Liver (tissue), 9 donors: ENCODE results near the gene SIGLEC1. TPM values are rescaled to one million over a fixed set of nuclear protein-coding genes. Genes with fewer than 3 reads are reported as not detected.

Experiments
- DNase-seq: peaks from one replicate; pipeline ENCODE4 v3.0.0-alpha.2; 2017; ENCODE audit warnings: low spot score
- H3K27ac ChIP-seq, 2 donors: one replicate each; pipeline ENCODE4 v1.7.0; 2013; ENCODE audit warnings: inconsistent platforms in 2 of 2, low read length in 2 of 2, control low read depth in 1 of 2, low read depth in 1 of 2, mild to moderate bottlenecking in 1 of 2
- H3K27me3 ChIP-seq, 4 donors: one replicate each; pipeline versions ENCODE4 v1.6.1 to v1.7.0; 2013; ENCODE audit warnings: low read length in 3 of 4, inconsistent platforms in 1 of 4, mild to moderate bottlenecking in 1 of 4, moderate library complexity in 1 of 4; ENCODE audit not compliant: control insufficient read depth in 4 of 4, insufficient read depth in 4 of 4
- H3K36me3 ChIP-seq, 4 donors: one replicate each; pipeline versions ENCODE4 v1.6.1 to v1.7.0; 2013; ENCODE audit warnings: low read length in 3 of 4, mild to moderate bottlenecking in 3 of 4, low read depth in 1 of 4, moderate library complexity in 1 of 4; ENCODE audit not compliant: control insufficient read depth in 4 of 4, insufficient read depth in 3 of 4
- H3K4me1 ChIP-seq, 4 donors: one replicate each; pipeline versions ENCODE4 v1.6.1 to v1.7.0; 2013; ENCODE audit warnings: low read length in 3 of 4, mild to moderate bottlenecking in 3 of 4, moderate library complexity in 1 of 4; ENCODE audit not compliant: control insufficient read depth in 4 of 4, insufficient read depth in 4 of 4
- H3K4me3 ChIP-seq, 3 donors: one replicate each; pipeline versions ENCODE4 v1.6.1 to v1.7.0; 2013; ENCODE audit warnings: low read length in 3 of 3, control low read depth in 1 of 3, low read depth in 1 of 3, mild to moderate bottlenecking in 1 of 3
- H3K9ac ChIP-seq, 2 donors: one replicate each; pipeline ENCODE4 v1.7.0; 2013; ENCODE audit warnings: low read length in 2 of 2, mild to moderate bottlenecking in 2 of 2, moderate library complexity in 2 of 2, control low read depth in 1 of 2, low read depth in 1 of 2
- H3K9me3 ChIP-seq, 4 donors: one replicate each; pipeline versions ENCODE4 v1.6.1 to v1.7.0; 2013; ENCODE audit warnings: low read length in 3 of 4; ENCODE audit not compliant: control insufficient read depth in 4 of 4
- CTCF ChIP-seq: fragments of 150-350 bp; IDR thresholded peaks from 2 replicates; pipeline ENCODE4 v1.5.1; 2017; ENCODE audit warnings: improper control_type of control experiment, low read depth, low read length; ENCODE audit not compliant: missing input control
- EGR1 ChIP-seq, 2 donors: IDR thresholded peaks; 2 replicates each; pipeline ENCODE4 v1.6.1; 2016 to 2018; ENCODE audit warnings: antibody characterized with exemption in 2 of 2, low read depth in 2 of 2
- FOXA1 ChIP-seq: IDR thresholded peaks from 2 replicates; pipeline ENCODE4 v1.6.1; 2016; ENCODE audit warnings: antibody characterized with exemption
- FOXA2 ChIP-seq: IDR thresholded peaks from 2 replicates; pipeline ENCODE4 v1.6.1; 2016; ENCODE audit warnings: antibody characterized with exemption
- GABPA ChIP-seq, 2 donors: IDR thresholded peaks in 1 of 2; conservative IDR thresholded peaks in 1 of 2; 2 replicates each; pipeline ENCODE4 v1.6.1; 2016; ENCODE audit warnings: antibody characterized with exemption in 2 of 2, mild to moderate bottlenecking in 1 of 2, moderate library complexity in 1 of 2
- HNF4A ChIP-seq, 2 donors: conservative IDR thresholded peaks; 2 replicates each; pipeline ENCODE4 v1.6.1; 2016; ENCODE audit warnings: antibody characterized with exemption in 2 of 2, mild to moderate bottlenecking in 2 of 2
- HNF4G ChIP-seq: IDR thresholded peaks from 2 replicates; pipeline ENCODE4 v1.6.1; 2016; ENCODE audit warnings: antibody characterized with exemption
- JUND ChIP-seq, 2 donors: IDR thresholded peaks; 2 replicates each; pipeline ENCODE4 v1.6.1; 2016; ENCODE audit warnings: antibody characterized with exemption in 2 of 2
- NR2F2 ChIP-seq: IDR thresholded peaks from 2 replicates; pipeline ENCODE4 v1.6.1; 2016; ENCODE audit warnings: antibody characterized with exemption
- RAD21 ChIP-seq, 2 donors: IDR thresholded peaks; 2 replicates each; pipeline ENCODE4 v1.6.1; 2016; ENCODE audit warnings: antibody characterized with exemption in 2 of 2, mild to moderate bottlenecking in 2 of 2
- SP1 ChIP-seq: IDR thresholded peaks from 2 replicates; pipeline ENCODE4 v1.6.1; 2018; ENCODE audit warnings: antibody characterized with exemption, mild to moderate bottlenecking
- TAF1 ChIP-seq: conservative IDR thresholded peaks from 2 replicates; pipeline ENCODE4 v1.6.1; 2016; ENCODE audit warnings: antibody characterized with exemption, mild to moderate bottlenecking
- YY1 ChIP-seq: IDR thresholded peaks from 2 replicates; pipeline ENCODE4 v1.6.1; 2016; ENCODE audit warnings: antibody characterized with exemption, mild to moderate bottlenecking
- ZBTB33 ChIP-seq: IDR thresholded peaks from 2 replicates; pipeline ENCODE4 v1.6.1; 2016; ENCODE audit warnings: antibody characterized with exemption
- WGBS: extraction: QIAGEN DNeasy Blood & Tissue Kit; methylation state at CpG from one replicate; pipeline ENCODE4 v1.1.7; 2013; 5-methylcytosine and 5-hydroxymethylcytosine counted together
- polyA plus RNA-seq, 2 donors: library from polyadenylated mRNA; stranded (reverse) in 1 of 2; unstranded in 1 of 2; fragments of 200-250 nt in 1 of 2; fragments of >200 nt in 1 of 2; fragmentation: Nextera tagmentation in 1 of 2; extraction: Ambion mirVana in 1 of 2; gene quantifications; one replicate each; pipeline versions ENCODE4 v1.2.1 to v1.2.3, GENCODE V29; 2013 to 2015
- total RNA-seq, 2 donors: library from RNA; depleted of rRNA; stranded (reverse); fragments of >200 nt; gene quantifications; one replicate each; pipeline ENCODE4 v1.2.3, GENCODE V29; 2014
- TF ChIP-seq, protein P1 (sequence below): IDR thresholded peaks from 2 replicates; pipeline ENCODE4 v1.6.1; 2016; ENCODE audit warnings: antibody characterized with exemption
- TF ChIP-seq, protein P2 (sequence below): IDR thresholded peaks from 2 replicates; pipeline ENCODE4 v1.6.1; 2016; ENCODE audit warnings: antibody characterized with exemption
- TF ChIP-seq, protein P3 (sequence below): IDR thresholded peaks from 2 replicates; pipeline ENCODE4 v1.6.1; 2016; ENCODE audit warnings: antibody characterized with exemption, mild to moderate bottlenecking
- donor health status: healthy.
- donor health status: healthy.
- donor health status: healthy.
- donor health status: healthy.
- donor health status: healthy.

The SIGLEC1 gene
- total and polyA plus RNA-seq, 4 donors = 2.3 to 7.8 (median 7.1) TPM

DNA sequence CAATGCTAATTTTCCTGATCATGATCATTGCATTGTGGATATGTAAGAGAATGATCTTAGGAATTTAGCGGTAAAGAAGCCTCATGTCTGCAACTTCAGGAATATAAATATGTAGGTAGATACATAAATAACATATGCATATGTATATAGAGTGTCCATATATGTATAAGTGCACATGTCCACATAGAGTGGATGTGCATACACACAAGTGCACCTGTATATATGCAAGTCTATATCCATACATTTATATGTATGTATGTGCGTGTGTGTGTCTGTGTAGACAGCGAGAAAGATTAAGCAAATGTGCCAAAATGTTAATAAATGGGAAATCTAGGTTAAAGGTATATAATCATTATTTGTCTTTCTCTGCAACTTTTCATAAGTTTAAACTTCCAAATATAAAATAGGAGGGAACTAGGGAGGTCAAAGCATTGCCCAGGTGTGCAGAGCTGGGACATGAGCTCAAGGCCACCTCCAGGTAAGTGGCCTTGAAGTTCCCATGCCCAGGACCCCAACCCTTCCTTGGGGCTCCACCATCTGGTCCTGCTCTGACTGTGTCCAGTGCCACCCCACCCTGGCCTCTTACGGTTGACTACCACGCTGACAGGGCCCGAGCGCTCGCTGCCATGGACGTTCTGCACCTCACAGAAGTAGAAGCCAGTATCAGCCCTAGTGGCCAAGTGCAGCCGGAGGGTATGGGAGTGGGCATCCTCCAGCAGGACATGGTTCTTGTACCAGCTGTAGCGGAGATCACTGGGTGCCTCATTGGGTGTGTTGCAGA lies 9.6 kb downstream of the SIGLEC1 start:
- no peak overlapping the region for H3K4me3 ChIP-seq
- no peaks in the 10 kb centered on the region for H3K27me3 ChIP-seq
- DNase-seq = no peak
- H3K4me1 ChIP-seq = no peaks in the 10 kb centered on the region
- 96% methylated on average over 11 of the region's 11 CpGs for WGBS
- no peaks in the 10 kb centered on the region for H3K9me3 ChIP-seq
- no peaks in the 10 kb centered on the region for H3K36me3 ChIP-seq
- TF ChIP-seq HNF4G (no peak), HNF4A (conservative IDR thresholded peaks at IDR 0.05) (no peak)
- H3K27ac ChIP-seq = no peak overlapping the region
- H3K9ac ChIP-seq = no peak overlapping the region

GRCh38 chr20:3701061-3701998 lies 11.1 kb downstream of the SIGLEC1 start:
- peaks cover 0 to 3% (median 0%) of the 10 kb centered on the region in 4 donors for H3K9me3 ChIP-seq
- H3K9ac ChIP-seq = no peak overlapping the region
- no peaks in the 10 kb centered on the region for H3K36me3 ChIP-seq
- no peak overlapping the region for H3K27ac ChIP-seq
- 80% methylated on average over 13 of the region's 13 CpGs for WGBS
- TF ChIP-seq RAD21 (IDR thresholded peaks at IDR 0.05) = no peak
- TF ChIP-seq CTCF = no peak
- no peak for TF ChIP-seq HNF4A (conservative IDR thresholded peaks at IDR 0.05)
- TF ChIP-seq FOXA1 = no peak
- TF ChIP-seq GABPA (IDR thresholded peaks at IDR 0.05 in 1 of 2, conservative IDR thresholded peaks at IDR 0.05 in 1 of 2) = no peak
- TF ChIP-seq, protein P1, sequence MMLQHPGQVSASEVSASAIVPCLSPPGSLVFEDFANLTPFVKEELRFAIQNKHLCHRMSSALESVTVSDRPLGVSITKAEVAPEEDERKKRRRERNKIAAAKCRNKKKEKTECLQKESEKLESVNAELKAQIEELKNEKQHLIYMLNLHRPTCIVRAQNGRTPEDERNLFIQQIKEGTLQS = no peak
- TF ChIP-seq SP1 = no peak
- no peak for TF ChIP-seq TAF1
- no peak for TF ChIP-seq NR2F2
- H3K27me3 ChIP-seq = no peaks in the 10 kb centered on the region
- H3K4me1 ChIP-seq = no peaks in the 10 kb centered on the region
- no peak overlapping the region for H3K4me3 ChIP-seq
- DNase-seq = no peak

GRCh38 chr20:3699037-3699436 lies 13.4 kb downstream of the SIGLEC1 start:
- no peaks in the 10 kb centered on the region for H3K4me1 ChIP-seq
- DNase-seq = no peak
- 91% methylated on average over 16 of the region's 16 CpGs for WGBS
- no peak overlapping the region for H3K9ac ChIP-seq
- H3K4me3 ChIP-seq = no peak overlapping the region
- H3K36me3 ChIP-seq = no peaks in the 10 kb centered on the region
- no peak overlapping the region for H3K27ac ChIP-seq
- H3K27me3 ChIP-seq = no peaks in the 10 kb centered on the region
- peaks cover 0 to 3% (median 0%) of the 10 kb centered on the region in 4 donors for H3K9me3 ChIP-seq
- TF ChIP-seq JUND (IDR thresholded peaks at IDR 0.05) = no peak
- no peak for TF ChIP-seq ZBTB33
- TF ChIP-seq, protein P2, sequence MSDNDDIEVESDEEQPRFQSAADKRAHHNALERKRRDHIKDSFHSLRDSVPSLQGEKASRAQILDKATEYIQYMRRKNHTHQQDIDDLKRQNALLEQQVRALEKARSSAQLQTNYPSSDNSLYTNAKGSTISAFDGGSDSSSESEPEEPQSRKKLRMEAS = no peak
- TF ChIP-seq FOXA2 = no peak
- TF ChIP-seq, protein P3, sequence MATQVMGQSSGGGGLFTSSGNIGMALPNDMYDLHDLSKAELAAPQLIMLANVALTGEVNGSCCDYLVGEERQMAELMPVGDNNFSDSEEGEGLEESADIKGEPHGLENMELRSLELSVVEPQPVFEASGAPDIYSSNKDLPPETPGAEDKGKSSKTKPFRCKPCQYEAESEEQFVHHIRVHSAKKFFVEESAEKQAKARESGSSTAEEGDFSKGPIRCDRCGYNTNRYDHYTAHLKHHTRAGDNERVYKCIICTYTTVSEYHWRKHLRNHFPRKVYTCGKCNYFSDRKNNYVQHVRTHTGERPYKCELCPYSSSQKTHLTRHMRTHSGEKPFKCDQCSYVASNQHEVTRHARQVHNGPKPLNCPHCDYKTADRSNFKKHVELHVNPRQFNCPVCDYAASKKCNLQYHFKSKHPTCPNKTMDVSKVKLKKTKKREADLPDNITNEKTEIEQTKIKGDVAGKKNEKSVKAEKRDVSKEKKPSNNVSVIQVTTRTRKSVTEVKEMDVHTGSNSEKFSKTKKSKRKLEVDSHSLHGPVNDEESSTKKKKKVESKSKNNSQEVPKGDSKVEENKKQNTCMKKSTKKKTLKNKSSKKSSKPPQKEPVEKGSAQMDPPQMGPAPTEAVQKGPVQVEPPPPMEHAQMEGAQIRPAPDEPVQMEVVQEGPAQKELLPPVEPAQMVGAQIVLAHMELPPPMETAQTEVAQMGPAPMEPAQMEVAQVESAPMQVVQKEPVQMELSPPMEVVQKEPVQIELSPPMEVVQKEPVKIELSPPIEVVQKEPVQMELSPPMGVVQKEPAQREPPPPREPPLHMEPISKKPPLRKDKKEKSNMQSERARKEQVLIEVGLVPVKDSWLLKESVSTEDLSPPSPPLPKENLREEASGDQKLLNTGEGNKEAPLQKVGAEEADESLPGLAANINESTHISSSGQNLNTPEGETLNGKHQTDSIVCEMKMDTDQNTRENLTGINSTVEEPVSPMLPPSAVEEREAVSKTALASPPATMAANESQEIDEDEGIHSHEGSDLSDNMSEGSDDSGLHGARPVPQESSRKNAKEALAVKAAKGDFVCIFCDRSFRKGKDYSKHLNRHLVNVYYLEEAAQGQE = no peak
- no peak for TF ChIP-seq RAD21 (IDR thresholded peaks at IDR 0.05)
- TF ChIP-seq EGR1 (IDR thresholded peaks at IDR 0.05; ENCODE audit: low read depth in 2 of 2) = no peak
- no peak for TF ChIP-seq GABPA (IDR thresholded peaks at IDR 0.05 in 1 of 2, conservative IDR thresholded peaks at IDR 0.05 in 1 of 2)
- no peak for TF ChIP-seq YY1
- TF ChIP-seq HNF4A (conservative IDR thresholded peaks at IDR 0.05) = no peak
- no peak for TF ChIP-seq NR2F2
- no peak for TF ChIP-seq HNF4G
